SK-N-SH treated with all-trans-retinoic acid at 6 μM for 48 hours (cell line): ENCODE results near the gene GTF3A.

ENCODE experiments used
- ATAC-seq: fragments of 200-7000 bp; cut with Tn5 transposase; 3 replicates; pipeline ENCODE4 v1.9.1; 2020; ENCODE audit warnings: mild to moderate bottlenecking, moderate library complexity
- BACH2 ChIP-seq: fragments of 250-450 bp; sonication (Bioruptor Pico); IDR thresholded peaks from 2 replicates; pipeline ENCODE4 v1.9.0; 2021; ENCODE audit warnings: mild to moderate bottlenecking, borderline replicate concordance
- CREB5 ChIP-seq: fragments of 250-450 bp; sonication (Bioruptor Pico); IDR thresholded peaks from 2 replicates; pipeline ENCODE4 v1.5.1; 2020; ENCODE audit warnings: low read depth, mild to moderate bottlenecking, moderate library complexity
- CSDC2 ChIP-seq: fragments of 250-450 bp; sonication (Bioruptor Pico); IDR thresholded peaks from 2 replicates; pipeline ENCODE4 v1.5.0; 2020; ENCODE audit warnings: mild to moderate bottlenecking, moderate library complexity
- CSRNP3 ChIP-seq: fragments of 250-450 bp; sonication (Bioruptor Pico); IDR thresholded peaks from 2 replicates; pipeline ENCODE4 v1.5.1; 2021; ENCODE audit warnings: mild to moderate bottlenecking, moderate library complexity
- GLIS3 ChIP-seq: fragments of 250-450 bp; sonication (Bioruptor Pico); IDR thresholded peaks from 2 replicates; pipeline ENCODE4 v1.5.0; 2020; ENCODE audit warnings: mild to moderate bottlenecking, moderate library complexity
- ISL1 ChIP-seq: fragments of 250-450 bp; sonication (Bioruptor Pico); IDR thresholded peaks from 2 replicates; pipeline ENCODE4 v2.1.2; 2022; ENCODE audit warnings: mild to moderate bottlenecking, moderate library complexity
- OSR1 ChIP-seq: fragments of 250-450 bp; sonication (Bioruptor Pico); IDR thresholded peaks from 2 replicates; pipeline ENCODE4 v1.8.0; 2022; ENCODE audit warnings: moderate library complexity, mild to moderate bottlenecking, inconsistent platforms
- PATZ1 ChIP-seq: fragments of 250-450 bp; sonication (Bioruptor Pico); IDR thresholded peaks from 2 replicates; pipeline ENCODE4 v1.8.0; 2020; ENCODE audit warnings: mild to moderate bottlenecking, moderate library complexity, borderline replicate concordance
- POU6F1 ChIP-seq: fragments of 250-450 bp; sonication (Bioruptor Pico); IDR thresholded peaks from 2 replicates; pipeline ENCODE4 v1.8.0; 2021; ENCODE audit warnings: low read depth, mild to moderate bottlenecking, moderate library complexity, borderline replicate concordance
- PPARA ChIP-seq: fragments of 250-450 bp; sonication (Bioruptor Pico); IDR thresholded peaks from 2 replicates; pipeline ENCODE4 v1.5.0; 2020; ENCODE audit warnings: mild to moderate bottlenecking, borderline replicate concordance
- SNAI2 ChIP-seq: fragments of 250-450 bp; sonication (Bioruptor Pico); IDR thresholded peaks from 2 replicates; pipeline ENCODE4 v1.5.0; 2020; ENCODE audit warnings: mild to moderate bottlenecking, moderate library complexity
- TCF4 ChIP-seq: fragments of 250-450 bp; sonication (Bioruptor Pico); IDR thresholded peaks from 2 replicates; pipeline ENCODE4 v1.8.0; 2021; ENCODE audit warnings: mild to moderate bottlenecking, moderate library complexity, borderline replicate concordance
- TOX ChIP-seq: fragments of 250-450 bp; sonication (Bioruptor Pico); IDR thresholded peaks from 2 replicates; pipeline ENCODE4 v1.8.0; 2021; ENCODE audit warnings: mild to moderate bottlenecking, moderate library complexity, borderline replicate concordance
- TSHZ2 ChIP-seq: fragments of 250-450 bp; sonication (Bioruptor Pico); IDR thresholded peaks from 2 replicates; pipeline ENCODE4 v1.5.0; 2020; ENCODE audit warnings: mild to moderate bottlenecking, moderate library complexity
- ZC3H10 ChIP-seq: fragments of 250-450 bp; sonication (Bioruptor Pico); IDR thresholded peaks from 2 replicates; pipeline ENCODE4 v1.5.1; 2021; ENCODE audit warnings: mild to moderate bottlenecking, moderate library complexity
- ZFP3 ChIP-seq: fragments of 250-450 bp; sonication (Bioruptor Pico); IDR thresholded peaks from 2 replicates; pipeline ENCODE4 v1.5.0; 2020; ENCODE audit warnings: mild to moderate bottlenecking, moderate library complexity
- ZFP30 ChIP-seq: fragments of 450-650 bp; formaldehyde crosslinking; IDR thresholded peaks from 2 replicates; pipeline ENCODE4 v1.5.0; 2022; ENCODE audit warnings: mild to moderate bottlenecking, moderate library complexity
- ZNF565 ChIP-seq: fragments of 450-650 bp; formaldehyde crosslinking; conservative IDR thresholded peaks from 2 replicates; pipeline ENCODE4 v1.5.0; 2020; ENCODE audit warnings: low read depth, mild to moderate bottlenecking, moderate library complexity
- ZNF70 ChIP-seq: fragments of 450-650 bp; formaldehyde crosslinking; IDR thresholded peaks from 2 replicates; pipeline ENCODE4 v1.5.0; 2020; ENCODE audit warnings: mild to moderate bottlenecking, moderate library complexity
- ZNF8 ChIP-seq: fragments of 450-650 bp; formaldehyde crosslinking; IDR thresholded peaks from 2 replicates; pipeline ENCODE4 v1.5.0; 2020; ENCODE audit warnings: mild to moderate bottlenecking, moderate library complexity

GTF3A gene

GRCh38 chr13:27440408-27440807 is 16.0 kb downstream of the GTF3A start:
- ATAC-seq: no peak
- TF ChIP-seq CREB5: no peak
- no peak for TF ChIP-seq TCF4 (CRISPR knock-in tag)
- no peak for TF ChIP-seq ZNF565 (CRISPR knock-in tag)
- TF ChIP-seq ZFP3 (CRISPR knock-in tag): no peak
- no peak for TF ChIP-seq CSDC2 (CRISPR knock-in tag)

- ATAC-seq: no peak
- TF ChIP-seq ZFP30 (no peak), ZNF70 (no peak), TCF4 (CRISPR knock-in tag) (no peak), OSR1 (CRISPR knock-in tag) (no peak), POU6F1 (CRISPR knock-in tag) (no peak), TOX (CRISPR knock-in tag) (no peak), ZNF565 (CRISPR knock-in tag) (no peak), SNAI2 (CRISPR knock-in tag) (no peak), ISL1 (CRISPR knock-in tag) (no peak), GLIS3 (CRISPR knock-in tag) (no peak), PPARA (CRISPR knock-in tag) (no peak), ZFP3 (CRISPR knock-in tag) (no peak), CSDC2 (CRISPR knock-in tag) (no peak), PATZ1 (CRISPR knock-in tag) (no peak), ZNF8 (CRISPR knock-in tag) (no peak), ZC3H10 (CRISPR knock-in tag) (no peak)
Observed at GRCh38 chr13:27442071-27442647, 17.7 kb downstream of the GTF3A start.

- ATAC-seq: no peak
- TF ChIP-seq ZFP30 (no peak), POU6F1 (CRISPR knock-in tag) (no peak), ISL1 (CRISPR knock-in tag) (no peak), TOX (CRISPR knock-in tag) (no peak), CSRNP3 (CRISPR knock-in tag) (no peak), BACH2 (no peak), ZC3H10 (CRISPR knock-in tag) (no peak), TSHZ2 (CRISPR knock-in tag) (no peak), SNAI2 (CRISPR knock-in tag) (no peak), ZFP3 (CRISPR knock-in tag) (no peak), TCF4 (CRISPR knock-in tag) (no peak), PATZ1 (CRISPR knock-in tag) (no peak), GLIS3 (CRISPR knock-in tag) (no peak), PPARA (CRISPR knock-in tag) (no peak)
Observed at GRCh38 chr13:27442797-27443196, 18.4 kb downstream of the GTF3A start.
